Karpas-422 (cell line): ENCODE results near the gene TUFT1. TPM values are rescaled to one million over a fixed set of nuclear protein-coding genes. Genes with fewer than 3 reads are reported as not detected.
"Not testable (repeated sequence)": the region's sequence is repeated elsewhere in the genome, so short reads cannot be mapped to it uniquely, and the experiment has no call there.

Source experiments
- DNase-seq: peaks from one replicate; pipeline ENCODE4 v3.0.0-alpha.2; 2015
- H2AFZ ChIP-seq: fragments of 200-600 bp; sonication (generic); 2 replicates; pipeline ENCODE4 v1.6.1; 2014; ENCODE audit warnings: antibody characterized with exemption, low read length, mixed read lengths
- H3K27ac ChIP-seq: fragments of 200-600 bp; sonication (generic); 2 replicates; pipeline ENCODE4 v1.5.1; 2014; ENCODE audit warnings: mild to moderate bottlenecking, low read length, moderate library complexity
- H3K27me3 ChIP-seq: fragments of 200-600 bp; sonication (generic); 2 replicates; pipeline ENCODE4 v1.6.1; 2014; ENCODE audit warnings: low read length, mixed read lengths
- H3K36me3 ChIP-seq: fragments of 200-600 bp; sonication (generic); 2 replicates; pipeline ENCODE4 v1.6.1; 2014; ENCODE audit warnings: low read length, mixed read lengths; ENCODE audit not compliant: insufficient read depth
- H3K4me1 ChIP-seq: fragments of 200-600 bp; sonication (generic); 2 replicates; pipeline ENCODE4 v1.6.1; 2014; ENCODE audit warnings: mild to moderate bottlenecking, low read length, mixed read lengths
- H3K4me2 ChIP-seq: fragments of 200-600 bp; sonication (generic); 2 replicates; pipeline ENCODE4 v1.6.1; 2014; ENCODE audit warnings: low read length, low read depth, mild to moderate bottlenecking; ENCODE audit not compliant: poor library complexity, severe bottlenecking
- H3K4me3 ChIP-seq: fragments of 200-600 bp; sonication (generic); 2 replicates; pipeline ENCODE4 v1.5.1; 2014; ENCODE audit warnings: mild to moderate bottlenecking, antibody characterized with exemption, low read length, mixed read lengths
- H3K79me2 ChIP-seq: fragments of 200-600 bp; sonication (generic); 2 replicates; pipeline ENCODE4 v1.6.1; 2014; ENCODE audit warnings: mild to moderate bottlenecking, low read length, mixed read lengths
- H3K9ac ChIP-seq: fragments of 200-600 bp; sonication (generic); 2 replicates; pipeline ENCODE4 v1.6.0; 2014; ENCODE audit warnings: low read length
- H3K9me2 ChIP-seq: fragments of 200-600 bp; sonication (generic), shearing (Covaris generic); replicated peaks from 2 replicates; pipeline ENCODE4 v1.6.0; 2014; ENCODE audit warnings: mild to moderate bottlenecking, low read length, moderate library complexity; ENCODE audit not compliant: insufficient read depth
- H3K9me3 ChIP-seq: fragments of 300-700, 200-600 bp; sonication (generic); 2 replicates; pipeline ENCODE4 v1.6.1; 2014; ENCODE audit warnings: low read length, mixed read lengths
- H4K20me1 ChIP-seq: fragments of 200-600 bp; sonication (generic); 2 replicates; pipeline ENCODE4 v1.6.1; 2014; ENCODE audit warnings: mild to moderate bottlenecking, antibody characterized with exemption, low read length, low read depth; ENCODE audit not compliant: insufficient read depth
- total RNA-seq: library from RNA; depleted of rRNA; stranded (reverse); fragments of >200 nt; shearing (Covaris generic); gene quantifications from 2 replicates; pipeline ENCODE4 v1.2.3, GENCODE V29; 2014; ENCODE audit warnings: low replicate concordance

The TUFT1 gene
- total RNA-seq, 1 experiment from 2014 or later: not detected

DNA sequence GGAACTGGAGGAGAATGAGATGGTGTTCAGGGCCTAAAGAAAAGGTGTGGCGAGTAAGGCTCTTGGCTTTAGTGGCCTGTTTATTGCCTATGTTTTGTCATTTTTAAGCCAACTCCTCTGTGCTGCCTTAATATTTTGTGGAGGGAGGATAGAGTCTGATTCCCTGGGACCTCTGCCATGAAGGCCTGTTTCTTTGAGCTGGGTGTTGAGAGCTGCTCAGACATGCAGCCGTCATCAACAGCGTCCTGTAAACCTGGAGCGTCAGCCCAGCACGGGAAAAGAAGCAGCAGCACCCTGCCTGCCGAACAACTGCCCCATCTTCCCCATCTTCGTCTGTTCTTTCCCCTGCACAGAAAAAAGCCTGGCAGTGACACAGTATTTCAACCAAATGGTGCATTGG, 44.7 kb downstream of the TUFT1 start:
- H3K4me2 ChIP-seq: no peak overlapping the region
- DNase-seq: no peak

DNA sequence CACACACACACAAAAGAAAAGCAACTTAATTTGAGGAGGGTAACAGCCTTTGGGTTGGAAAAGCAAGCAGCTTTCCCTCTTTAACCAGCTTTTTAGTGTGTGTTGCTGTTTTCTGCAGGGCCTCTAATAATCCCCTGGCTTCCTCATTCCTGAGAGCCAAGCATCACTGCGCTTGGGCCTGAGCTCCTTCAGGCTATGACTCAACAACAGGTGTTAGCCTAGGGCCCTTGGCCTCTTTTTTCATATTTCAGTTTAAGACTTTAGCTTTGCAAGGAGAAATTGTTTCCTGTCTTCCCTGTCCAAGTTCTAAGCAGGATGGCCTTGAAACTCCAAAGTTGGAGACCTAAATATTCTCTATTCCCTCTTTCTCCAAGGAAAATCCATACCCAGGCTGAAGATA, 45.5 kb downstream of the TUFT1 start:
- H3K79me2 ChIP-seq: no peaks in the 10 kb centered on the region

More for the DNA sequence above, 44.7 kb downstream of the TUFT1 start:
- H3K4me3 ChIP-seq: no peak overlapping the region
- H3K9me2 ChIP-seq: no peaks in the 10 kb centered on the region
- no peak overlapping the region for H3K9ac ChIP-seq
- H3K4me1 ChIP-seq: no peaks in the 10 kb centered on the region
- no peak overlapping the region for H2AFZ ChIP-seq
- no peaks in the 10 kb centered on the region for H3K79me2 ChIP-seq
- H3K27ac ChIP-seq: no peak overlapping the region
- no peaks in the 10 kb centered on the region for H3K36me3 ChIP-seq
- H3K9me3 ChIP-seq: no peaks in the 10 kb centered on the region
- H3K27me3 ChIP-seq: no peaks in the 10 kb centered on the region
- no peaks in the 10 kb centered on the region for H4K20me1 ChIP-seq

DNA sequence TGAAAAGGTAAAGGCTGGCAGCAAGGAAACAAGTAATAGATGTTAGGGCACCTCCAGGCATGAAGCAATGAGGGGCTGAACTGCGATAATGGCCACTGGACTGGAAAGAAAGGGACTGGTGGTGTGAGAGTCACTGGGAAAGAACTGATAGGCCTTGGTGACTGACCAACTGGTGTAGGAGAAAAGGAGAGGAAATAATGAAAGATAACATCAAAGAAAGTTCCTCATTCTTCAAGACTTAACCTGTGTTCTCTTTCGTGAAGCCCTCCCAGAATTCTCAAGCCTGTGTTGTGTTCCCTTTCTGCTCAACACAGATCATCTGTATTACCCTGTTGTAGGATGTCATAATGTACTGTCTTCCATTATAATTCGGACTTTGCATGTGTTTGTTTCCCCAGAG, 50.9 kb downstream of the TUFT1 start:
- Histone ChIP-seq H3K4me3 (no peak overlapping the region), H3K9me2 (no peaks in the 10 kb centered on the region), H3K79me2 (no peaks in the 10 kb centered on the region), H3K9ac (no peak overlapping the region), H4K20me1 (no peaks in the 10 kb centered on the region), H3K4me1 (peaks cover 9% of the 10 kb centered on the region), H3K27me3 (no peaks in the 10 kb centered on the region), H3K9me3 (no peaks in the 10 kb centered on the region), H3K27ac (no peak overlapping the region), H2AFZ (no peak overlapping the region), H3K36me3 (no peaks in the 10 kb centered on the region), H3K4me2 (no peak overlapping the region)
- DNase-seq: no peak

More for the DNA sequence above, 45.5 kb downstream of the TUFT1 start:
- H3K4me2 ChIP-seq: no peak overlapping the region
- DNase-seq: no peak
- no peaks in the 10 kb centered on the region for H3K27me3 ChIP-seq
- H3K4me3 ChIP-seq: no peak overlapping the region
- no peak overlapping the region for H3K27ac ChIP-seq
- H3K9me2 ChIP-seq: no peaks in the 10 kb centered on the region
- H3K36me3 ChIP-seq: no peaks in the 10 kb centered on the region
- no peaks in the 10 kb centered on the region for H3K4me1 ChIP-seq
- no peaks in the 10 kb centered on the region for H3K9me3 ChIP-seq
- H3K9ac ChIP-seq: no peak overlapping the region
- no peak overlapping the region for H2AFZ ChIP-seq
- H4K20me1 ChIP-seq: no peaks in the 10 kb centered on the region

DNA sequence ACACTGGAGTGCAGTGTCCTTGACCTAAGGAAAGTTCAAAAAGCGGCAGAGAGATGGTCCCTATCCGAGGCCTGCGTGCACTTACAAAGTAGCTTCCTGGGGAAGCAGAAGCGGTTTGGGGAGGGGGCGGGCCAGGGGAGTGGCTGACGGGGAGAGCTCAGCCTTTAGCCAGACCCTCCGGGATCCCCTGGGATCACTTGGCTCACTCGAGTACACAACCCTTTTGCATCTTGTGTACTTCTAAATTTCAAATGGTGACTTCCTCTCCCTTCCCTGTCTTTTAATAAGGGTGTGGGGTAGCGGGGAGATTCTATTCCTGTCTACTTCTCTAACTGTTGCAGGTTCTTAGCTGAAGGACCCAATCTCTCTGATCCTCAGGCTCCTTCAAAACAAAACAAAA, 53.6 kb downstream of the TUFT1 start:
- H3K27me3 ChIP-seq: no peaks in the 10 kb centered on the region
- no peaks in the 10 kb centered on the region for H4K20me1 ChIP-seq
- H3K9me2 ChIP-seq: no peaks in the 10 kb centered on the region
- no peaks in the 10 kb centered on the region for H3K79me2 ChIP-seq
- H3K9me3 ChIP-seq: no peaks in the 10 kb centered on the region
- no peaks in the 10 kb centered on the region for H3K36me3 ChIP-seq
- H3K4me1 ChIP-seq: peaks cover 9% of the 10 kb centered on the region
- no peak for DNase-seq
- peak overlapping the region; percentile 36 for H3K4me2 ChIP-seq
- H3K27ac ChIP-seq: no peak overlapping the region
- H2AFZ ChIP-seq: peak overlapping the region; percentile 11; the same call in 1 of the 2 replicates
- H3K9ac ChIP-seq: no peak overlapping the region
- no peak overlapping the region; the same call in 1 of the 2 replicates for H3K4me3 ChIP-seq

DNA sequence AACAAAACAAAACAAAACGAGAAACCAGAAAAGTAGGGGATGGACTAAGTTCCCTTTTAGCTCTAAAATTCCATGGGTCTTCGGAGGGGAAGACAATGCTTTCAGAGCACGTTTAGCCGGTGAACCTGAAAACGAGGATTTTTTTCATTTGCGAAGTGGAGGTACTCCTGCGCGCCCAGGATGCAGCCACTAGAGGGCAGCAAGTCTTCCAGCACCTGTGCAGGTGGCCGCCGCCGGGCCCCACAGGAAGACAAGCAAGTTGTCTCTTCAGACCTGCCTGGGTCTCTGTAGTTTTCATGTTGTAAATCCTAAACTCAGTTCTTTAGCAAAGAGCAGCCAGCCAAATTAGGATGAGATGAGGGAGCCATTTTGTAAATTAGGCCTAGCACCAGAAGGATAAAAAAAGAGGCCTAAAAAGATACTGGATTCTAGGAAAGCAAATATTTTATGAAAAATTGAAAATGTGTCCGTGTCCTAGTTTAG, 54.1 kb downstream of the TUFT1 start:
- no peak overlapping the region; the same call in 1 of the 2 replicates for H3K4me3 ChIP-seq

DNA sequence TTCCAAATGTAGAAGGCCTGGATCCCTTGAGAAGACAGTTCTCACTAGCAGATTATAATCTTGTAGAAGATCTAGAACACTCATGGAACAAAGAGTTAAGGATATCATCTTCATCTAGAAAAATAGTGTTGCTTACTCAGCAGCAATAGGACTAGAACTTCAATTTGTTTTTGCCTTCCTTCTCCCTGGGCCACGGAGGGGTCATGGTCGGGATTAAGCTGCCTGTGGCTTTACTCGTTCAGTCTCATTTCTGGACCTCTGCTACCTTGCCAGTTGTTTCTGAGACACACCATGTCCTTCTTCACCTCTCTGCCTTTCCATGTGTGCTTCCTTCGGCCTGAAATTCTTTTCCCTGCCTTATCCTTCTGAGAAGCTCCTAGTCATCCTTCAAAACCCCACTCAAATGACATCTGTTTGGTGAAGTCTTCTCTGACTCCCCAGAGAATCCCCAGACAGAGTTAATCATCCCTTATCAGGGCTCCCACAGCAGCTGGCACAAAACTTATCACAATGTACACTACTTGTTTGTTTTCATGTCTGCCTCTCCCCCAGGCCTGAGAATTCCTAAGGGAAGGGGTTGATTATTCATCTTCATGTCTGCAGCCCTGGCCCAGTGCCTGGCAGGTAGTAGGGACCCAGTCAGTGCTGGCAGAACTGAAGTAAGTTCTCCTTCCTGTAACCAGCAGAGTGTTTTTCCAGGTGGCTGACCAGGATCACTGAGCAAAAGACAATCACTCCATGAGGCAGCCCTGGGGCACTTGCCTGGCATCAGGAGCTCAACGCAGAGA, 56.3 kb downstream of the TUFT1 start:
- Histone ChIP-seq H3K4me2 (no peak overlapping the region), H3K36me3 (no peaks in the 10 kb centered on the region), H4K20me1 (no peaks in the 10 kb centered on the region), H3K9ac (no peak overlapping the region), H2AFZ (no peak overlapping the region), H3K4me3 (no peak overlapping the region), H3K27me3 (no peaks in the 10 kb centered on the region), H3K79me2 (no peaks in the 10 kb centered on the region), H3K4me1 (peaks cover 9% of the 10 kb centered on the region), H3K27ac (no peak overlapping the region), H3K9me2 (no peaks in the 10 kb centered on the region), H3K9me3 (no peaks in the 10 kb centered on the region)
- DNase-seq: no peak

More for the DNA sequence above, 54.1 kb downstream of the TUFT1 start:
- no peak overlapping the region for H3K27ac ChIP-seq
- H3K9me3 ChIP-seq: no peaks in the 10 kb centered on the region
- H3K36me3 ChIP-seq: no peaks in the 10 kb centered on the region
- peak overlapping the region; percentile 11; the same call in 1 of the 2 replicates for H2AFZ ChIP-seq
- no peaks in the 10 kb centered on the region for H3K79me2 ChIP-seq
- H3K9ac ChIP-seq: no peak overlapping the region
- no peaks in the 10 kb centered on the region for H4K20me1 ChIP-seq
- peak overlapping the region; percentile 36 for H3K4me2 ChIP-seq
- no peaks in the 10 kb centered on the region for H3K27me3 ChIP-seq
- H3K4me1 ChIP-seq: peaks cover 9% of the 10 kb centered on the region
- DNase-seq: peak; percentile 89
- no peaks in the 10 kb centered on the region for H3K9me2 ChIP-seq

DNA sequence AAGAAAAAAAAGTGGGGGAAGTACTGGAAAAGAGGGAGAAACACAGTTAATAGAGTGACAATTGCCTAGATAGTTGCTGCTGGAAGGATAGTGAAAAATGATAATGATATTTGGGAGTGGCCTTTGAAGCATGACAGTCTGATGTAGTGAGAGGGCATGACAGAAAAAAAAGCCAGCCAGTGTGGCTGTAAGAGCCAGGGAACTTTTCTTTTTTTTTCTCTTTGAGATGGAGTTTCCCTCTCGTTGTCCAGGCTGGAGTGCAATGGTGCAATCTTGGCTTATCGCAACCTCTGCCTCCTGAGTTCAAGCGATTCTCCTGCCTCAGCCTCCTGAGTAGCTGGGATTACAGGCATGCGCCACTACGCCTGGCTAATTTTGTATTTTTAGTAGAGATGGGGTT, 62.4 kb downstream of the TUFT1 start:
- not testable (repeated sequence) for H3K4me2 ChIP-seq, H4K20me1 ChIP-seq, DNase-seq, H3K9me2 ChIP-seq, H3K79me2 ChIP-seq, H3K36me3 ChIP-seq, H3K9ac ChIP-seq, H3K27ac ChIP-seq, H2AFZ ChIP-seq, H3K27me3 ChIP-seq, H3K4me1 ChIP-seq, H3K9me3 ChIP-seq, H3K4me3 ChIP-seq

GRCh38 chr1:151604291-151604690, 64.2 kb downstream of the TUFT1 start:
- no peaks in the 10 kb centered on the region for H3K4me1 ChIP-seq
- H3K79me2 ChIP-seq: no peaks in the 10 kb centered on the region
- no peaks in the 10 kb centered on the region for H3K9me2 ChIP-seq
- no peaks in the 10 kb centered on the region for H3K9me3 ChIP-seq
- no peaks in the 10 kb centered on the region for H4K20me1 ChIP-seq
- H3K27ac ChIP-seq: no peak overlapping the region
- no peak overlapping the region for H3K9ac ChIP-seq
- no peak overlapping the region for H2AFZ ChIP-seq
- no peak overlapping the region for H3K4me2 ChIP-seq
- no peak for DNase-seq
- H3K36me3 ChIP-seq: no peaks in the 10 kb centered on the region
- H3K4me3 ChIP-seq: no peak overlapping the region
- H3K27me3 ChIP-seq: no peaks in the 10 kb centered on the region
